HUES64 (cell line): ENCODE results near the gene ATRIP.

Source experiments
- H3K27ac ChIP-seq: 2 replicates; pipeline ENCODE4 v1.7.0; 2013; ENCODE audit warnings: low read depth, low read length, inconsistent platforms
- H3K27me3 ChIP-seq: 2 replicates; pipeline ENCODE4 v1.6.1; 2013; ENCODE audit warnings: mild to moderate bottlenecking, low read length; ENCODE audit not compliant: insufficient read depth
- H3K36me3 ChIP-seq: 2 replicates; pipeline ENCODE4 v1.6.1; 2013; ENCODE audit warnings: mild to moderate bottlenecking, low read length; ENCODE audit not compliant: insufficient read depth
- H3K4me1 ChIP-seq: 2 replicates; pipeline ENCODE4 v1.6.1; 2013; ENCODE audit warnings: mild to moderate bottlenecking, low read length, moderate library complexity; ENCODE audit not compliant: insufficient read depth
- H3K4me3 ChIP-seq: 2 replicates; pipeline ENCODE4 v1.5.1; 2013; ENCODE audit warnings: mild to moderate bottlenecking, low read length, moderate library complexity
- H3K9ac ChIP-seq: 2 replicates; pipeline ENCODE4 v1.6.1; 2013; ENCODE audit warnings: mild to moderate bottlenecking, low read depth, low read length
- H3K9me3 ChIP-seq: 2 replicates; pipeline ENCODE4 v1.6.1; 2013; ENCODE audit warnings: low read depth, low read length; ENCODE audit not compliant: insufficient read depth
- WGBS: fragments of 150-250, 120-280 bp; methylation state at CpG from one replicate; pipeline ENCODE4 v1.1.7; 2013; ENCODE audit warnings: missing lambda C conversion rate; 5-methylcytosine and 5-hydroxymethylcytosine counted together

Gene ATRIP

DNA sequence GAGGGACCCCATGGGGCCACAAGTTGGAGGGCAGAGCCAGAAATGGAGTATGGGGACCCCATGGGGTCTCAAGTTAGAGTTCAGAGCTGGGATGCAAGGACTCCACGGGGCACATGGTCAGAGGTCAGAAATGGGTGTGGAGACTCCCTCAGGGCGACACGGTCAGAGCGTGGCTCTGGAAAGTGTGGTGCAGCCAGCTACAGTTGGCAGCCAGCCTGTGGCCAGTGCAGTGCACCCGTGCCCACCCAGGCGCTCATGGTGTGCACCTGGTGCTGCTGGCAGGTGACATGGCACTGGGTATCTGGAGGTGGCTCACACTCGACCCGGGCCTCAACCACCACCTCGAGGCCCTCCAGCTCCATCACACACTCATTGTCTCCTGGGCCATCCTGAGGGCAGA is 27.9 kb upstream of the ATRIP start:
- Histone ChIP-seq H3K4me1 (no peaks in the 10 kb centered on the region), H3K36me3 (peaks cover 94% of the 10 kb centered on the region), H3K9me3 (no peaks in the 10 kb centered on the region), H3K27ac (no peak overlapping the region), H3K27me3 (no peaks in the 10 kb centered on the region), H3K4me3 (no peak overlapping the region), H3K9ac (no peak overlapping the region)
- WGBS: 95% methylated on average over 9 of the region's 9 CpGs

DNA sequence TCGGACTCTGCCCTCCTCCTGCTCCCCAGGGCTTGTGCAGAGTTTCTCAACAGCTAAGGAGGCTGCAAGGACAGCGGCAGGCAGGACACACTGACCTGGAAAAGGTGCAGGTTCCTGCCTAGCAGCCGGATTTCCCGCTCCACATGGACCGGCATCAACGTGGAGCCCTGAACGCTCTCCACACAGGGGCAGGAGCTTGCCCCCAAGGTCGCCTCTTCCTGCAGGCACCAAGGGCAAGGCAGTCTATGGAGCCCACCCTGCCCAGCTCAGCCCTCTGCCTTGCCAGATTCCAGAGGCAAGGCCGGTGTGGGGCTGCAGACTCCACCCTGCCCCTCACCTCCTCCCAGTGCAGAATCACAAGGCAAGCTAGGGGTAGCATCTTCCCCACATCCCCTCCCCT is 27.4 kb upstream of the ATRIP start:
- Histone ChIP-seq H3K27me3 (no peaks in the 10 kb centered on the region), H3K9me3 (no peaks in the 10 kb centered on the region), H3K4me1 (no peaks in the 10 kb centered on the region), H3K9ac (no peak overlapping the region), H3K27ac (no peak overlapping the region), H3K36me3 (peaks cover 93% of the 10 kb centered on the region), H3K4me3 (no peak overlapping the region)
- 96% methylated on average over 9 of the region's 9 CpGs for WGBS

DNA sequence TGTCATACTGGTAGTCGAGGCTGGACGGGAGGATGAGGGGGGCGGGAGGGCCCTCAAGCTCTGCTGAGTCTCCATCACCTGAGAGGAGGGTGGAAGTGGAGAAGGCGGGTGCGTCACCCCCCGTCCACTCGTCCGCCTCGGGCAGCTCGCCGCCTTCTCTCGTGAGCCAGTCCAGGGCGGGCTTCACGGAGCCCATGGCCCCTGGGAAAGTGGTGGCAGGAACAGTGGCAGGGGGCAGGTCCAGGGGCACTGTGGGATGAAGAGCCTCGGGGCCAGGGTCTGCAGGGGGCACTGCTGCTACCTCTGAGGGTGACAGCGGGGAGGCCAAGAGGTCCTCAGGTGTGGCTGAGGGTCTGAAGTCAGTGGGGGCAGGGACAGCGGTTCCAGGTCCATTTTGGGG is 26.9 kb upstream of the ATRIP start:
- peaks cover 93% of the 10 kb centered on the region for H3K36me3 ChIP-seq
- no peak overlapping the region for H3K4me3 ChIP-seq
- no peak overlapping the region for H3K9ac ChIP-seq
- H3K4me1 ChIP-seq: no peaks in the 10 kb centered on the region
- H3K27me3 ChIP-seq: no peaks in the 10 kb centered on the region
- no peaks in the 10 kb centered on the region for H3K9me3 ChIP-seq
- WGBS: 96% methylated on average over 17 of the region's 17 CpGs
- H3K27ac ChIP-seq: no peak overlapping the region

DNA sequence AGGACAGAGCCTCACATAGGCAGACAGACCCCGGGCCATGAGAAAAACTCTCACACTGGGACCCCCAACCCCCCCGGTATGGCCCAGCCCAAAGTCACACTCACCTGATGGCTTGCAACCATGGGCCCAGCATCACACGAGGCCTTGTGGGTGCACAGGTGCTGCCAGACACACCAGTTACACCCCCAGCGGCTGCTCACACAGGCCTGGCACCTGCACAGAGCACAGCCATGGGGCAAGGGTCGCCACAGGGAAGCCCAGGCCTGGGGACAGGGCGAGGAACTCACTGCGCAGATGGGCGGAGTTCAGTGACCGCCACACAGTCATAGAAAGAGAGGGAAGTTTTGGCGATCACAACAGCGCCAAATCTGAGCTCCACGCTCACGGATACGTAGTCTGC is 26.0 kb upstream of the ATRIP start:
- Histone ChIP-seq H3K27ac (no peak overlapping the region), H3K9ac (no peak overlapping the region), H3K4me3 (no peak overlapping the region), H3K27me3 (no peaks in the 10 kb centered on the region), H3K9me3 (no peaks in the 10 kb centered on the region), H3K4me1 (no peaks in the 10 kb centered on the region), H3K36me3 (peaks cover 85% of the 10 kb centered on the region)
- 94% methylated on average over 14 of the region's 14 CpGs for WGBS

DNA sequence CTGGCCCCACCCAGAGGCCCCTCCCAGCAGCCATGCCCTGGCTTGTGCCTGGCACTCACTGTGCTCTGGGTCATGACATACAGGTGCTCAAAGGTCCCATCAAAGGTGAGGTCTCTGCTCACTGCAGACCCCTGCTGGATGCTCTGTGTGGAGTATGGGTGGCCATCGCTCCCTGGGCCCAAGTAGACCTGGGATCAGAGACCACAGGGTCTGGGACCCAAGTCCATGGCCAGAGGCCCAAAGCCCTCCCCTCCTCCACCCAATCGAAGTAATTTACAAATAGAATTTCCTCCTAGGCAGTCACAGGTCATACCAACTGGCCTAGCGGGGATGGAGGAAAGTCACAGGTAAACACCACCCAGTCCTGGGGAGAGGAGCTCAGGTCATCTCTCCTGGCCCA is 24.3 kb upstream of the ATRIP start:
- Histone ChIP-seq H3K27me3 (no peaks in the 10 kb centered on the region), H3K4me1 (peaks cover 6% of the 10 kb centered on the region; the same call in 1 of the 2 replicates), H3K36me3 (peaks cover 68% of the 10 kb centered on the region), H3K9me3 (no peaks in the 10 kb centered on the region), H3K27ac (no peak overlapping the region), H3K4me3 (no peak overlapping the region), H3K9ac (no peak overlapping the region)
- 90% methylated on average over 3 of the region's 3 CpGs for WGBS

DNA sequence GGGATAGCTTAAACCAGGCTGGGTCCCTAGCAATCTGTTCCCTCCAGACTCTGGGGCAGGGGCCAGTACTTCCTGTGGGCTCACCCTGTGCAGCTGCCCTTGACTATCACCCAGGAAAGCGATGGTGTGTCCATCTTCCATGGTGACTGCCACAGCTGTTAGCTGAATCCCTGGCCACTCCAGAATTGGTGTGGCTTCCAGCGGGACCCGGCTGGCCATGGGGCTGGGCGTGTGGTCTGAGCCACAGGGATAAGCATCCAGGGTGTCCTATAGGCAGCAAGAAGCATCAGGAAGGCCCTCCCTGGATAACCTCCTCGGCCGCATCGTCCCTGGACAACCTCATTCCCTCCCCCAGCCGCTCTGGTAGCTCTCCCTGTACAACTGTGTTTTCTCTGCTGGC is 23.9 kb upstream of the ATRIP start:
- Histone ChIP-seq H3K27ac (no peak overlapping the region), H3K4me1 (peaks cover 10% of the 10 kb centered on the region; the same call in 1 of the 2 replicates), H3K9me3 (no peaks in the 10 kb centered on the region), H3K27me3 (no peaks in the 10 kb centered on the region), H3K4me3 (no peak overlapping the region), H3K36me3 (peaks cover 64% of the 10 kb centered on the region), H3K9ac (no peak overlapping the region)
- WGBS: 95% methylated on average over 8 of the region's 8 CpGs

DNA sequence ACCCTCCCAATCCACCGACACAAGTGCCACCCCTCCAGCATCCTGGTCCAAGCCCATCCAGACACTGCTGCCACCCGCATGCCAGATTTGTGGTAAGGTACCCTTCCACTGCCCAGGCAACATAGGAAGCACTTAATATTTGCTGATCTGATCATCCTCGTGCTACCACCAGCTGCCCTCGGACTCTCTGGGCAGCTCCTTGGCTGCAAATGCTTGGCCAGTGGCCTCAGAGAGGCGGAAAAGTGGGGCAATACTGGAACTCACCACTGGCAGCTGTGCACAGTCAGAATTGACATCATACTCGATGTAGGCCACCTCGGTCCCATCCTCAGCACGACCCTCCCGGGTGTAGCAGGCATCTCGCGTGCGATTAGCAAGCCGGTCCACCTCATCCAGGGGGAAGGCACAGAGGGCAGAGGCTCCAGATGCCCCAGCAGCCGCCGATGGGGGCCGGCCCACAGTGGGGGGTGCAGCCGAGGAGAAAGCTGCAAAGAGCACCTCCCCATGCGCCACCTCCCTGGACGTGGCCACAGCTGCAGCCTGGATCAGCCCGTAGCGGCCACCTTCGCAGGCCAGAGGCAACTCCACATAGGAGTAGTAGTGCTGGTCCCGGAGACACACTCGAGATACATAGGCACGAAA is 23.2 kb upstream of the ATRIP start:
- no peak overlapping the region for H3K4me3 ChIP-seq
- no peak overlapping the region for H3K27ac ChIP-seq
- H3K9me3 ChIP-seq: no peaks in the 10 kb centered on the region
- H3K9ac ChIP-seq: no peak overlapping the region
- peaks cover 15% of the 10 kb centered on the region for H3K4me1 ChIP-seq
- H3K36me3 ChIP-seq: peaks cover 57% of the 10 kb centered on the region
- WGBS: 96% methylated on average over 25 of the region's 25 CpGs
- no peaks in the 10 kb centered on the region for H3K27me3 ChIP-seq

DNA sequence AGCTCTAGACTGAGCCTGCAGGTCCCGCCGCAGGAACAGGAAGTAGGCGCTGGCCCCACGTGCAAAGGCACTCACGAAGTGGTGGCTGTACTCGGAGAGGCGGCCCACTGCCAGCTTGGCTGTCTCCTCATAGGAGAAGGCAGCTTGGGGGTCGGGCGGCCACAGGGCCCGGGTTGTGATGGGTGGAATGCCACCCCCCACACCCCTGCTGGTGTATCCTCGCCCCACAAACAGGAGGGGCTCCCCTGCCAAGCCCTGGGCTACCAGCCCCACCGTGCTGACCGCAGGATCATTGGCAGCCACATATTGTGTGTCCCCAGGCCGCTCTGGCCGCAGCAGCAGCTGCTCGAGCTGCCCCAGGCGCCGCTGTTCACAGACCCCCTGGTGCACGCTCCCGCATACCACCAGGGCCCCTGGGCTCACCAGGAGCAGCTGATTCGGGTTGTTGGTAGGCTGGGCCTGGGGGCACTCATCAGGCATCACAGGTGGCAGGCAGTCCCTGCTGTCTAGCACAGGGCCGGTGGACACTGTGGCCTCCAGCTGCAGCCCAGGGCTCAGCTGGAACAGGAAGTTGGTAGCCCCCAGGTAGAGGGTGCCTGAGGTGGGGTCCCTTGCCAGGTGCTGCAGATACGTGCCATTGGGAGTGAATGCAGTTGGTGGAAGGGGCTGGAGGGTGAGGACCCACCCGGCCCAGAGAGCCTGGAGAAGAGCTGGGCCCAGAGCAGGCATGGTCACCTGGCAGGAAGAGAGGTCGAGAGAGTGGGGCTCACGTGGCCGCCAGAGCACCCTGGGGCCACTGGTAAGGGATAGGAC is 22.4 kb upstream of the ATRIP start:
- Histone ChIP-seq H3K36me3 (peaks cover 50% of the 10 kb centered on the region), H3K4me3 (no peak overlapping the region), H3K27ac (no peak overlapping the region), H3K9me3 (no peaks in the 10 kb centered on the region), H3K27me3 (no peaks in the 10 kb centered on the region), H3K4me1 (peaks cover 15% of the 10 kb centered on the region), H3K9ac (no peak overlapping the region; the same call in 1 of the 2 replicates)
- WGBS: 94% methylated on average over 27 of the region's 27 CpGs

DNA sequence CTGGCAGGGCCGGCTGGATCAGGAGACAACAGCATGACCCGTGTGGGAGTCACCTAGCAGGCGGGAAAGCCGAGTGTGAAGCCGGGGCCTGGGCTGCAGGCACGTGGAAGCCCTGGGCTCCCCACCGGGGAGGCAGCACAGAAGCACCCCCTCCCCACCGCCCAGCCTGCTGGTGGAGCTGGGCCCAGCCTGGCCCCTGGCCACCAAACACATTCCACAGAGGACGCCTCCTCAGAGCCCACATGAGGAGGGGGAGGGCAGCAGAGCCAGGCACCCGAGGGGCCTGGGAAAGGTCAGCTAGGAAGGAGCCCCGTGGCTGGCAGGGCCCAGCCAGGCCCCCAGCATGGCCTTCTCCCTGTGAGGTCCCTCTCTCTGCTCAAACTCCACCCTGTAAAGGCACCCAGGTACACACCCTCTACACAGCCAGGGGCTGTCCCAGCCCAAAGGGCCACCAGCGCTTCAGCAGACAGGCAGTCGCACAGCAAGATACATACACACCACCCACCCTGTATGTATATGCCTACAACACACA is 21.2 kb upstream of the ATRIP start:
- Histone ChIP-seq H3K4me1 (peaks cover 17% of the 10 kb centered on the region), H3K27ac (no peak overlapping the region)

DNA sequence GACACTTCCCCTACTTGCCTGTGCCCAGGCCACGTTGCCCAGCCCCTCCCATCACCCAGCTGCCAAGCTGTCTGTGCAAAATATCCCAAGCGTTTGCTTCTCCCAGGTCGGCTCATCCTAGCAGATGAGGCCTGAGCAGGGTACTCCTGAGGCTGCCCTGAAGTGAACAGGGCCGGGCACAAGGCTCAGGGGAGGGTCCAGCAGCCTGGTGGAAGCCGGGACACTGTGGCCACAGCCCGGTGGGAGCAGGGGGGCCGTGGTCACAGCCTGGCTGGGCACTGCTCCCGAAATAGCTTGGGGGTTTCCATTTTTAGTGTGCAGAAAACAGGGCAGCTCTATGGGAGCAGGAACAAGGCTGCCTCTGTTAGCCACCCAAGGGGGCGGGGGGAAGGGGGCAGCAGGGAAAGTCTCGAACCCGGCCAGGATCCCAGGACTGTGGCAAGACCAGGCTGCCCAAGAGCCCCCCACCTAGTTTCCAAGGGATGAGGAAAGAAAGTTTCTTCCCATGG is 20.1 kb upstream of the ATRIP start:
- no peak overlapping the region for H3K9ac ChIP-seq
- H3K27me3 ChIP-seq: no peaks in the 10 kb centered on the region
- WGBS: 92% methylated on average over 11 of the region's 11 CpGs
- H3K4me3 ChIP-seq: no peak overlapping the region
- H3K36me3 ChIP-seq: peaks cover 30% of the 10 kb centered on the region
- no peak overlapping the region for H3K27ac ChIP-seq
- H3K4me1 ChIP-seq: peaks cover 23% of the 10 kb centered on the region
- H3K9me3 ChIP-seq: no peaks in the 10 kb centered on the region

More for the DNA sequence above, 21.2 kb upstream of the ATRIP start:
- Histone ChIP-seq H3K9ac (no peak overlapping the region), H3K27me3 (no peaks in the 10 kb centered on the region), H3K4me3 (no peak overlapping the region), H3K9me3 (no peaks in the 10 kb centered on the region), H3K36me3 (peaks cover 41% of the 10 kb centered on the region)
- WGBS: 89% methylated on average over 13 of the region's 13 CpGs

DNA sequence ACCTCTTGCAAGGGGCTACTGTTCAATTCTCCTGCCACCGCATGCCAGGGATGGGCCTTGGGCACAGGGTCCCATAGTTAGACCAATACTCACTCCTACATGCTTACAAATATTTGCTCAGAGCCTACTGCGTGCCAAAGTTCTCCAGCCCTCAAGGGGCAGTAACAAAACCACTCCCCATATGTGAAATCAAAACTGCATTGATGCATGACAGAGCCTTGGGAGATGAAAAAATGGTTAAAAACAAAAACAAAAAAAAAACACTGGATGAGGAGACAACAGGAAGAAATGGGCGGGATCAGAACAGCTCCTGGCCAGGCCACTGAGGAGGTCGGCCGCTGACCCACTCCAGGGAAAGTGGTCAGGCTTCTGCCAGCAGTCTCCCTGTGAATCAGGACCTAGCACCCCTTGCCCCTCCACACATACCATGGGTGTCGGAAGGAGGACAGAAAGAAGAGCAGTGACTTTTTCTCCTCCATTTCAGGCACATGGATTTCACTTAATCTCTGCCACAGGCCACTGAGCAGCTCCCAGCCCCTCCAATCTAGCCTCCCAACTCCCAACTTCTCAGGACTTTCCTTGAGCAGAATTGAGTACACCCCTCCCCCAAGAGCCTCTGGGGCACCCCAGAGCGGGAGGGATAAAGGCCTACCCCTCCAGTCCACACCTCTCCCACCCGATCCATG is 19.4 kb upstream of the ATRIP start:
- 89% methylated on average over 8 of the region's 8 CpGs for WGBS
- peaks cover 29% of the 10 kb centered on the region for H3K36me3 ChIP-seq
- no peaks in the 10 kb centered on the region for H3K9me3 ChIP-seq
- no peak overlapping the region for H3K27ac ChIP-seq
- peak overlapping the region; percentile 96; the same call in 1 of the 2 replicates for H3K9ac ChIP-seq
- peak overlapping the region; percentile 85; the same call in 1 of the 2 replicates for H3K4me3 ChIP-seq
- H3K4me1 ChIP-seq: peaks cover 23% of the 10 kb centered on the region
- no peaks in the 10 kb centered on the region for H3K27me3 ChIP-seq
